SK-N-MC (cell line): Measurements from ENCODE around the gene RPP25L.

Experiments
- EZH2 ChIP-seq: fragments of 200-600 bp; sonication (generic); IDR thresholded peaks from one replicate; pipeline ENCODE4 v1.6.1; 2017; ENCODE audit warnings: antibody characterized with exemption
- POLR2AphosphoS5 ChIP-seq: IDR thresholded peaks from 2 replicates; pipeline ENCODE4 v1.6.1; 2012; ENCODE audit warnings: mild to moderate bottlenecking, low read depth, low read length, borderline replicate concordance

- TF ChIP-seq EZH2 (no peak), POLR2AphosphoS5 (no peak)
Measured at GRCh38 chr9:34580358-34580757, 31.5 kb downstream of the RPP25L start.
